Stimulated activated naive CD8-positive, alpha-beta T cell treated with anti-CD3 and anti-CD28 coated beads, Interleukin-15, Interleukin-2, amounts not matched to agents 100 ng/mL and 50 ng/mL, for 24 hours (primary cell): Measurements from ENCODE around the gene RAB1B.
A peak's percentile ranks its signal among the peaks of the same experiment; 100 is the strongest.

Experiments
- H3K27ac Mint-ChIP-seq: one replicate; pipeline ENCODE4 v1.8.0; 2021; ENCODE audit warnings: mild to moderate bottlenecking, mixed read lengths
- H3K27me3 Mint-ChIP-seq: one replicate; pipeline ENCODE4 v1.8.0; 2021; ENCODE audit warnings: mixed read lengths
- H3K36me3 Mint-ChIP-seq: one replicate; pipeline ENCODE4 v1.8.0; 2021; ENCODE audit warnings: low read depth, mixed read lengths
- H3K4me1 Mint-ChIP-seq: one replicate; pipeline ENCODE4 v1.8.0; 2021; ENCODE audit warnings: low read depth, mixed read lengths
- H3K4me3 Mint-ChIP-seq: one replicate; pipeline ENCODE4 v1.8.0; 2021; ENCODE audit warnings: mild to moderate bottlenecking, mixed read lengths
- H3K9me3 Mint-ChIP-seq: one replicate; pipeline ENCODE4 v1.8.0; 2021; ENCODE audit warnings: mixed read lengths

The RAB1B gene

GRCh38 chr11:66268244-66268951 is at the start of gene RAB1B:
TSS of gene RAB1B (plus strand) at chr11:66268639. CDS start at chr11:66268680, 41 bp downstream.
- peak within 1 kb of the TSS; percentile 96 for H3K4me3 Mint-ChIP-seq
- H3K27me3 Mint-ChIP-seq: no peaks in the 10 kb centered on the region
- H3K4me1 Mint-ChIP-seq: peaks cover 45% of the 10 kb centered on the region
- H3K27ac Mint-ChIP-seq: peak within 1 kb of the TSS; percentile 94
- no peaks in the 10 kb centered on the region for H3K9me3 Mint-ChIP-seq
- peaks cover 40% of the 10 kb centered on the region for H3K36me3 Mint-ChIP-seq

GRCh38 chr11:66218846-66219620 is 49.4 kb upstream of the RAB1B start:
- H3K4me3 Mint-ChIP-seq: no peak overlapping the region
- H3K27ac Mint-ChIP-seq: peak overlapping the region; percentile 63
- no peaks in the 10 kb centered on the region for H3K9me3 Mint-ChIP-seq
- H3K36me3 Mint-ChIP-seq: peaks cover 49% of the 10 kb centered on the region
- H3K27me3 Mint-ChIP-seq: no peaks in the 10 kb centered on the region
- peaks cover 19% of the 10 kb centered on the region for H3K4me1 Mint-ChIP-seq

- Mint-ChIP-seq H3K27me3 (no peaks in the 10 kb centered on the region), H3K27ac (no peak overlapping the region), H3K4me3 (no peak overlapping the region), H3K36me3 (peaks cover 52% of the 10 kb centered on the region), H3K4me1 (peaks cover 19% of the 10 kb centered on the region), H3K9me3 (no peaks in the 10 kb centered on the region)
Observed at GRCh38 chr11:66219846-66220565, 48.4 kb upstream of the RAB1B start.

- Mint-ChIP-seq H3K27me3 (no peaks in the 10 kb centered on the region), H3K27ac (peak overlapping the region; percentile 45), H3K36me3 (peaks cover 55% of the 10 kb centered on the region)
Observed at GRCh38 chr11:66220566-66220935, 47.9 kb upstream of the RAB1B start.

GRCh38 chr11:66221012-66221411 is 47.4 kb upstream of the RAB1B start:
- Mint-ChIP-seq H3K4me3 (no peak overlapping the region), H3K9me3 (no peaks in the 10 kb centered on the region), H3K36me3 (peaks cover 53% of the 10 kb centered on the region), H3K4me1 (peaks cover 19% of the 10 kb centered on the region), H3K27me3 (no peaks in the 10 kb centered on the region), H3K27ac (peak overlapping the region; percentile 45)

More at GRCh38 chr11:66220566-66220935, 47.9 kb upstream of the RAB1B start:
- Mint-ChIP-seq H3K4me1 (peaks cover 19% of the 10 kb centered on the region), H3K4me3 (no peak overlapping the region), H3K9me3 (no peaks in the 10 kb centered on the region)

GRCh38 chr11:66221726-66222236 is 46.7 kb upstream of the RAB1B start:
- H3K4me3 Mint-ChIP-seq: peak overlapping the region; percentile 34
- H3K27me3 Mint-ChIP-seq: no peaks in the 10 kb centered on the region
- peak overlapping the region; percentile 96 for H3K27ac Mint-ChIP-seq
- peaks cover 45% of the 10 kb centered on the region for H3K36me3 Mint-ChIP-seq
- H3K4me1 Mint-ChIP-seq: peaks cover 26% of the 10 kb centered on the region
- no peaks in the 10 kb centered on the region for H3K9me3 Mint-ChIP-seq

- H3K27me3 Mint-ChIP-seq: no peaks in the 10 kb centered on the region
- peak overlapping the region; percentile 59 for H3K4me3 Mint-ChIP-seq
- peak overlapping the region; percentile 96 for H3K27ac Mint-ChIP-seq
- H3K4me1 Mint-ChIP-seq: peaks cover 26% of the 10 kb centered on the region
- no peaks in the 10 kb centered on the region for H3K9me3 Mint-ChIP-seq
- H3K36me3 Mint-ChIP-seq: peaks cover 41% of the 10 kb centered on the region
Observed at GRCh38 chr11:66222358-66223149, 45.9 kb upstream of the RAB1B start.

GRCh38 chr11:66224226-66224855 is 44.1 kb upstream of the RAB1B start:
- Mint-ChIP-seq H3K4me1 (peaks cover 26% of the 10 kb centered on the region), H3K4me3 (no peak overlapping the region), H3K27ac (no peak overlapping the region), H3K9me3 (no peaks in the 10 kb centered on the region), H3K27me3 (no peaks in the 10 kb centered on the region), H3K36me3 (peaks cover 40% of the 10 kb centered on the region)

- Mint-ChIP-seq H3K4me1 (peaks cover 26% of the 10 kb centered on the region), H3K27me3 (no peaks in the 10 kb centered on the region), H3K4me3 (no peak overlapping the region), H3K9me3 (no peaks in the 10 kb centered on the region), H3K36me3 (peaks cover 36% of the 10 kb centered on the region), H3K27ac (no peak overlapping the region)
Observed at GRCh38 chr11:66225066-66225465, 43.4 kb upstream of the RAB1B start.

GRCh38 chr11:66226101-66226500 is 42.3 kb upstream of the RAB1B start:
- no peaks in the 10 kb centered on the region for H3K9me3 Mint-ChIP-seq
- H3K4me3 Mint-ChIP-seq: no peak overlapping the region
- H3K27me3 Mint-ChIP-seq: no peaks in the 10 kb centered on the region
- H3K36me3 Mint-ChIP-seq: peaks cover 34% of the 10 kb centered on the region
- peaks cover 25% of the 10 kb centered on the region for H3K4me1 Mint-ChIP-seq
- H3K27ac Mint-ChIP-seq: no peak overlapping the region

- peaks cover 9% of the 10 kb centered on the region for H3K4me1 Mint-ChIP-seq
- H3K36me3 Mint-ChIP-seq: peaks cover 41% of the 10 kb centered on the region
- no peak overlapping the region for H3K4me3 Mint-ChIP-seq
- no peaks in the 10 kb centered on the region for H3K27me3 Mint-ChIP-seq
- no peak overlapping the region for H3K27ac Mint-ChIP-seq
- no peaks in the 10 kb centered on the region for H3K9me3 Mint-ChIP-seq
Observed at GRCh38 chr11:66227700-66228099, 40.7 kb upstream of the RAB1B start.

- no peaks in the 10 kb centered on the region for H3K27me3 Mint-ChIP-seq
- no peak overlapping the region for H3K4me3 Mint-ChIP-seq
- peaks cover 7% of the 10 kb centered on the region for H3K4me1 Mint-ChIP-seq
- H3K36me3 Mint-ChIP-seq: peaks cover 49% of the 10 kb centered on the region
- no peak overlapping the region for H3K27ac Mint-ChIP-seq
- H3K9me3 Mint-ChIP-seq: no peaks in the 10 kb centered on the region
Observed at GRCh38 chr11:66228521-66228920, 39.9 kb upstream of the RAB1B start.

GRCh38 chr11:66230156-66230555 is 38.3 kb upstream of the RAB1B start:
- H3K27me3 Mint-ChIP-seq: no peaks in the 10 kb centered on the region
- no peaks in the 10 kb centered on the region for H3K9me3 Mint-ChIP-seq
- no peak overlapping the region for H3K27ac Mint-ChIP-seq
- peaks cover 7% of the 10 kb centered on the region for H3K4me1 Mint-ChIP-seq
- no peak overlapping the region for H3K4me3 Mint-ChIP-seq
- H3K36me3 Mint-ChIP-seq: peaks cover 57% of the 10 kb centered on the region

GRCh38 chr11:66230978-66231377 is 37.5 kb upstream of the RAB1B start:
- H3K36me3 Mint-ChIP-seq: peaks cover 64% of the 10 kb centered on the region
- H3K4me1 Mint-ChIP-seq: peaks cover 7% of the 10 kb centered on the region
- no peak overlapping the region for H3K4me3 Mint-ChIP-seq
- H3K27me3 Mint-ChIP-seq: no peaks in the 10 kb centered on the region
- no peaks in the 10 kb centered on the region for H3K9me3 Mint-ChIP-seq
- no peak overlapping the region for H3K27ac Mint-ChIP-seq
